Right cardiac atrium (tissue), 5 donors: ENCODE data around the gene PLXNA1. TPM values are rescaled to one million over a fixed set of nuclear protein-coding genes. Genes with fewer than 3 reads are reported as not detected.

Experiments used
- ATAC-seq, 2 donors: fragments of 200-7000 bp; cut with Tn5 transposase; one replicate each; pipeline versions ENCODE4 v1.8.0 to v1.9.1; 2020; ENCODE audit warnings: moderate library complexity in 2 of 2, mild to moderate bottlenecking in 1 of 2
- DNase-seq, 3 donors: peaks; one replicate each; pipeline ENCODE4 v3.0.0-alpha.2; 2020
- H3K27ac ChIP-seq: one replicate; pipeline ENCODE4 v1.5.1; 2013; ENCODE audit warnings: mild to moderate bottlenecking, low read length, control low read depth, moderate library complexity
- H3K27me3 ChIP-seq: one replicate; pipeline ENCODE4 v1.6.1; 2013; ENCODE audit not compliant: control insufficient read depth, insufficient read depth
- H3K4me1 ChIP-seq: one replicate; pipeline ENCODE4 v1.6.1; 2013; ENCODE audit warnings: low read length; ENCODE audit not compliant: control insufficient read depth, insufficient read depth
- H3K4me3 ChIP-seq: one replicate; pipeline ENCODE4 v1.5.1; 2013; ENCODE audit warnings: low read length, control low read depth
- H3K9me3 ChIP-seq: one replicate; pipeline ENCODE4 v1.6.1; 2013; ENCODE audit warnings: low read length; ENCODE audit not compliant: control insufficient read depth
- WGBS: extraction: QIAGEN DNeasy Blood & Tissue Kit; methylation state at CpG from one replicate; pipeline ENCODE4 v1.1.7; 2013; 5-methylcytosine and 5-hydroxymethylcytosine counted together
- intact Hi-C, 4 donors: fragments of 100-400 bp; cut with DNase I; formaldehyde crosslinking; loops; one replicate each; pipeline versions ENCODE4 v1.11.0 to v1.14.0; 2022 to 2023
- polyA plus RNA-seq: library from polyadenylated mRNA; stranded (reverse); fragments of 200-250 nt; gene quantifications from one replicate; pipeline ENCODE4 v1.2.3, GENCODE V29; 2013
- total RNA-seq, 4 donors: library from RNA; stranded (reverse); fragmentation: NEBNext Ultra II Directional; extraction: Animal tissue kit (Norgen Biotek cat#: 25700); gene quantifications; one replicate each; pipeline ENCODE4 v1.2.1, GENCODE V29; 2021
- donor health status: healthy with polysubstance abuse.
- donor health status: DM: no; HTN: yes; CAD: no.
- donor health status: DM: no; HTN: no; CAD: no.
- donor health status: DM: no; HTN: yes; CAD: no; lungs with severe emphysema.
- donor health status: DM: yes; HTN: yes; CAD: no.

The PLXNA1 gene
- total and polyA plus RNA-seq, 5 donors = 9.9 to 17.8 (median 13.6) TPM

DNA sequence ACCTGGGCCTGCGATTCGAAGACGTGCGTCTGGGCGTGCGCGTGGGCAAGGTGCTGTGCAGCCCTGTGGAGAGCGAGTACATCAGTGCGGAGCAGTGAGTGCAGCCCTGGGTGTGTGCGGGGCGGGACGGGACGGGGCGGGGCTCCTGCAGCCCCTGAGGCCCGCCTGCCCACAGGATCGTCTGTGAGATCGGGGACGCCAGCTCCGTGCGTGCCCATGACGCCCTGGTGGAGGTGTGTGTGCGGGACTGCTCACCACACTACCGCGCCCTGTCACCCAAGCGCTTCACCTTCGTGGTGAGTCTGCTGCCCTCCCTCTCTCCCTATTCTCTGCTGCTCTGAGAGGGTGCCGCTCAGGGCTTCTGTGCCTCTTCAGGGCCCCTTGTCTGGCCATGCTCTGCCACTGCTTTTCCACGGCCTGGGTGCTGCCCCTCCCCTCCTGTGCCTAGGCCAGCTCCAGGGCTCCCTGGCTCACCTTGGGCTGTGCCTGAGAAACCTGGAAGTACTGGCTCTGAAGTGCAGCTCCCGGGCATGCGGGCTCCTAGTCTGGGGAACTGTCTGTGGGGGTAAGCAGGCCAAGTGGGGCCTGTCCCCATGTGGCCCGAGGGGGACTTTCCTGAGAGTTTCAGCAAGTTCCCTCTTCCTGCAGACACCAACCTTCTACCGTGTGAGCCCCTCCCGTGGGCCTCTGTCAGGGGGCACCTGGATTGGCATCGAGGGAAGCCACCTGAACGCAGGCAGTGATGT lies 31.8 kb downstream of the PLXNA1 start:
- Histone ChIP-seq H3K4me3 (no peak overlapping the region), H3K27me3 (no peaks in the 10 kb centered on the region), H3K4me1 (no peaks in the 10 kb centered on the region), H3K27ac (no peak overlapping the region), H3K9me3 (no peaks in the 10 kb centered on the region)
- 91% methylated on average over 35 of the region's 35 CpGs for WGBS
- intact Hi-C loops = no loop called here
- no peak for DNase-seq
- no peak for ATAC-seq

DNA sequence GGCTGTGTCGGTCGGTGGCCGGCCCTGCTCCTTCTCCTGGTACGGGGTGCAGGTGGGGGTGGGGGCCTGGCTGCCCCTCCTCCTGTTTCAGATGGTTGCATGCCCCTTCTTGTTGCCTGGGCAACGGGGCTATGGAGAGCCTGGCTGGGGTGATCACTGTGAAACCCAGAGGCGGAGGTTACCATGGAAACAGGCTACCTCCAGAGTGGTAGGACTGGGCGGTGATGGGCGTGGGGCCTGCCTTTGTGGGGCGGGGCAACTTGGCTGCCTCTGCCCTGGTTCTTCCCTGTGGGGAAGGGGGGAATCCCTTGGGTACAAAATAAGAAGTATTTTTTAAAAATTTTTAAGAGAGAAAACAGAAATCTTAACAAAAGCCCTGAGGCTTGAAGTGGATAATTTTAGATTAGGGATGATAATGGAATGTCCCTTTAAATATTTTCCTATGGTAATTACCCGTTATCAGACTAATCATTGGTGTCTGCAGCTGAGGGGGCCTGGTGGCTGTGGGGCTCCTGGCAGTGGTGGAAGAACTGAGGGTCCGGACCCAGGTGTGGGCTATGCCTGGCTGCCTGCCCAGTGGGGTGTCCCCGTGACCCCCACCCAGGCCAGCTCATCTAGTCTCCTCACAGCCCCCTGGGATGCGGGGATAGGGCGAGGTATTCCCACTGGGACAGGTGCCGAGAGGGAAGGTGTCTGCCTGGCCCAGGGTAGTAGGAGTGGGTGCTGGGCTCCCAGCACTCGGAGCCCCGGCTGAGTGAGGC lies 32.5 kb downstream of the PLXNA1 start:
- Histone ChIP-seq H3K27ac (no peak overlapping the region), H3K4me1 (no peaks in the 10 kb centered on the region), H3K27me3 (no peaks in the 10 kb centered on the region), H3K9me3 (no peaks in the 10 kb centered on the region), H3K4me3 (no peak overlapping the region)
- ATAC-seq = no peak
- intact Hi-C loops = no loop called here
- 87% methylated on average over 17 of the region's 17 CpGs for WGBS
- DNase-seq = no peak

DNA sequence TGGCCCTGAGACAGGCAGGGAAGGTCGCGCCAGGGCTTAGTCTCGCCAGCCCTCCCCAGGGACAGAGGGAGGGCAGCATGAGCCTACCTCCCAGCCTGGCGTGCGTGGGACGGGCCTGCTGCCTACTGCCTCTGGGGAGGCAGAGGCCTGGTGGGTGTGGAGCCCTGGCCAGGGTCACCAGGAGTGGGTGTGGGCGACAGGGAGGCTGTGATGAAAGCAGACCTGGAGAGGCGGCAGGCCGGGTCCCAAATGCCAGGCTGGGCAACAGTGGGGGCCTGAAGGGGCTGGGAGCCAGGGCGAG lies 33.1 kb downstream of the PLXNA1 start:
- no peak overlapping the region for H3K4me3 ChIP-seq
- no peak for ATAC-seq
- no peaks in the 10 kb centered on the region for H3K4me1 ChIP-seq
- no peaks in the 10 kb centered on the region for H3K9me3 ChIP-seq
- intact Hi-C loops = no loop called here
- H3K27me3 ChIP-seq = no peaks in the 10 kb centered on the region
- H3K27ac ChIP-seq = no peak overlapping the region
- WGBS = 93% methylated on average over 10 of the region's 10 CpGs
- no peak for DNase-seq

GRCh38 chr3:127016461-127016860 lies 33.5 kb downstream of the PLXNA1 start:
- Histone ChIP-seq H3K4me3 (no peak overlapping the region), H3K4me1 (no peaks in the 10 kb centered on the region), H3K27ac (no peak overlapping the region), H3K9me3 (no peaks in the 10 kb centered on the region), H3K27me3 (no peaks in the 10 kb centered on the region)
- WGBS = 91% methylated on average over 15 of the region's 15 CpGs
- intact Hi-C loops = no loop called here
- DNase-seq (no peak), ATAC-seq (no peak)

DNA sequence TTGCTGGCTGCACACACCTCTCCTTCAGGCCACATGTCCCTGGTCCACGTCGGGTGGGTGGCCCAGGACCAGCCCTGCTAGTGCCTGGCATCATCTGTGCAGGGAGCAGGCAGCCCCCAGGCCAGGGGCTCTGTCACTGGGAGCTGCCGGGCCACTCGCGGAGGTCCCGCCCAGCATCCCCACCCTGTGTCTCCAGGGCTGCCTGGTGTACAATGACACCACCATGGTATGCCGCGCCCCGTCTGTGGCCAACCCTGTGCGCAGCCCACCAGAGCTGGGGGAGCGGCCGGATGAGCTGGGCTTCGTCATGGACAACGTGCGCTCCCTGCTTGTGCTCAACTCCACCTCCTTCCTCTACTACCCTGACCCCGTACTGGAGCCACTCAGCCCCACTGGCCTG lies 34.3 kb downstream of the PLXNA1 start:
- intact Hi-C loops = no loop called here
- no peak overlapping the region for H3K27ac ChIP-seq
- no peaks in the 10 kb centered on the region for H3K4me1 ChIP-seq
- no peak overlapping the region for H3K4me3 ChIP-seq
- H3K27me3 ChIP-seq = no peaks in the 10 kb centered on the region
- ATAC-seq (no peak), DNase-seq (no peak)
- 95% methylated on average over 16 of the region's 16 CpGs for WGBS
- H3K9me3 ChIP-seq = no peaks in the 10 kb centered on the region

- intact Hi-C loops = no loop called here
- ATAC-seq (no peak), DNase-seq (no peak)
- Histone ChIP-seq H3K27me3 (no peaks in the 10 kb centered on the region), H3K4me1 (no peaks in the 10 kb centered on the region), H3K27ac (no peak overlapping the region), H3K9me3 (no peaks in the 10 kb centered on the region), H3K4me3 (no peak overlapping the region)
- 96% methylated on average over 17 of the region's 17 CpGs for whole genome bisulfite sequencing
Measured at GRCh38 chr3:127017781-127018180, 34.9 kb downstream of the PLXNA1 start.

DNA sequence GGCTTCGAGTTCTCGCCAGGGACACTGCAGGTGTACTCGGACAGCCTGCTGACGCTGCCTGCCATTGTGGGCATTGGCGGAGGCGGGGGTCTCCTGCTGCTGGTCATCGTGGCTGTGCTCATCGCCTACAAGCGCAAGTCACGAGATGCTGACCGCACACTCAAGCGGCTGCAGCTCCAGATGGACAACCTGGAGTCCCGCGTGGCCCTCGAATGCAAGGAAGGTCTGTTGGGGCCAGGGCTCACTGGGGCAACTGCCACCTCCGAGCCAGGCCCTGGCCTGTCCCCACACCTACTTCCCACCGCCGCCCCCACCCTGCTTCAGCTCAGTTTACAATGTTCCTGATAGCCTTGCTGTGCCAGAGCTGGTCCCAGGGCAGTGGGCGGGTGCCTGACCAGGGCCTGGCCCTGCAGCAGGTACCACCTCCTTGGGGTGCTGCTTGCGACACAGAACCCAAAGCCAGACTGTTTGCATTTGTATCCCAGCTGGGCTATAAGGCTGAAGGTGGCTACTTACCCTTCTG lies 35.5 kb downstream of the PLXNA1 start:
- ATAC-seq (no peak), DNase-seq (no peak)
- Histone ChIP-seq H3K27me3 (no peaks in the 10 kb centered on the region), H3K4me1 (no peaks in the 10 kb centered on the region), H3K27ac (no peak overlapping the region), H3K9me3 (no peaks in the 10 kb centered on the region), H3K4me3 (no peak overlapping the region)
- intact Hi-C loops = no loop called here
- WGBS = 96% methylated on average over 20 of the region's 20 CpGs

DNA sequence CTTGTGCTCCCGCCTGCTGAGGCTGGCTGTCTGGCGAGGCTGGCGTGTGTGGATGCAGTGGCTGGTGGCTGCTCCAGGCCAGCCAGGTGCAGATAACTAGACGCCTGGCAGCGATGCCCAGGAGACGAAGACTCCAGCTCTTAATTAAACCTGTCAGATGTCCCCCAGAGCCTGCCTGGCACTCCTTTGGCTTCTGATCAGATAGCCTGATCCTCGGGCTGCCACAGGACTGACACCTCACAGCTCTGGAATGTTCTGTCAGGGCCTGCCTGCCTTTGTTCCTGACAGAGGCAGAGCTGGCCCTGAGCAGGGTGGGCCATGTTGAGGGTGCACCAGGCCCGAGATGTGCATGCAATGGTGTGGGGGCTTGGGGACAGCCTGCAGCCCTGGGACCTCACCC lies 36.5 kb downstream of the PLXNA1 start:
- Histone ChIP-seq H3K27ac (no peak overlapping the region), H3K9me3 (no peaks in the 10 kb centered on the region), H3K27me3 (no peaks in the 10 kb centered on the region), H3K4me3 (no peak overlapping the region), H3K4me1 (no peaks in the 10 kb centered on the region)
- DNase-seq (no peak), ATAC-seq (no peak)
- intact Hi-C loops = no loop called here
- WGBS = 83% methylated on average over 8 of the region's 8 CpGs

- H3K9me3 ChIP-seq = no peaks in the 10 kb centered on the region
- intact Hi-C loops = no loop called here
- DNase-seq (no peak), ATAC-seq (no peak)
- WGBS = 92% methylated on average over 13 of the region's 13 CpGs
- no peaks in the 10 kb centered on the region for H3K27me3 ChIP-seq
- H3K4me1 ChIP-seq = no peaks in the 10 kb centered on the region
- H3K27ac ChIP-seq = no peak overlapping the region
- no peak overlapping the region for H3K4me3 ChIP-seq
Measured at GRCh38 chr3:127020543-127020942, 37.6 kb downstream of the PLXNA1 start.

DNA sequence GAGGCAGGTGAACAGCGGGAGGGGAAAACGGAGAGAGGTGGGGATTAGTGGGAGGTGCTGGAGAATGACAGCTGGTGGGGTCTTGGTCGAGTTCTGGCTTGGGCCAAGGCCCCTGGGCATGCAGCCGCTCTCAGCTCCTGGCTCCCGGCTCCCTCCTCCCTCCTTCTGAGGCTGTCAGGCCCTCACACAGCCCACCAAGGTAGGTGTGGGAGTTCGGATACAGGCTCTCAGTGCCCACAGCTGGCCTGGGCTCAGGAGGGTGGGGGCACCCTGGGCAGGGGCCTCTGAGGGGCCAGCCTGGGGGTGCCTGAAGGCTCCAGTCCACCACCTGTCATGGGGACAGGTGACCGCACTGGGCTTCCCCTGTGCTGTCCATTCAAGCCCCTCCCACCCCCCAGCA lies 39.9 kb downstream of the PLXNA1 start:
- Histone ChIP-seq H3K9me3 (no peaks in the 10 kb centered on the region), H3K27ac (no peak overlapping the region), H3K4me1 (no peaks in the 10 kb centered on the region), H3K4me3 (no peak overlapping the region), H3K27me3 (no peaks in the 10 kb centered on the region)
- intact Hi-C loops = no loop called here
- DNase-seq = no peak
- ATAC-seq = no peak
- 92% methylated on average over 7 of the region's 7 CpGs for WGBS

- no peaks in the 10 kb centered on the region for H3K4me1 ChIP-seq
Measured at GRCh38 chr3:127025456-127025855, 42.5 kb downstream of the PLXNA1 start.

More at GRCh38 chr3:127025456-127025855, 42.5 kb downstream of the PLXNA1 start:
- Histone ChIP-seq H3K4me3 (no peak overlapping the region), H3K27me3 (no peaks in the 10 kb centered on the region), H3K9me3 (no peaks in the 10 kb centered on the region), H3K27ac (no peak overlapping the region)
- 54% methylated on average over 3 of the region's 3 CpGs for WGBS
- no peak for ATAC-seq
- DNase-seq = no peak
- intact Hi-C loops = no loop called here
